KMS-11 (cell line): ENCODE results near the gene AP3S1.

Experiments
- H2AFZ ChIP-seq: fragments of 200-600 bp; sonication (generic); 2 replicates; pipeline ENCODE4 v1.6.1; 2016; ENCODE audit warnings: antibody characterized with exemption, mixed run types, low read depth
- H3K27ac ChIP-seq: fragments of 200-600 bp; sonication (generic); 2 replicates; pipeline ENCODE4 v1.6.1; 2016; ENCODE audit warnings: mild to moderate bottlenecking, mixed run types
- H3K27me3 ChIP-seq: fragments of 200-600 bp; sonication (generic); 2 replicates; pipeline ENCODE4 v1.6.1; 2017; ENCODE audit warnings: mild to moderate bottlenecking, low read depth, mixed run types, moderate library complexity; ENCODE audit not compliant: insufficient read depth
- H3K36me3 ChIP-seq: fragments of 200-600 bp; sonication (generic); 2 replicates; pipeline ENCODE4 v1.6.1; 2017; ENCODE audit warnings: mild to moderate bottlenecking, mixed run types; ENCODE audit not compliant: insufficient read depth
- H3K4me1 ChIP-seq: fragments of 200-600 bp; sonication (generic); 2 replicates; pipeline ENCODE4 v1.6.1; 2016; ENCODE audit warnings: mild to moderate bottlenecking, low read depth, mixed run types; ENCODE audit not compliant: poor library complexity, severe bottlenecking
- H3K4me2 ChIP-seq: fragments of 200-600 bp; sonication (generic); 2 replicates; pipeline ENCODE4 v1.7.0; 2016; ENCODE audit warnings: mild to moderate bottlenecking, mixed run types
- H3K4me3 ChIP-seq: fragments of 200-600 bp; sonication (generic); IDR thresholded peaks from 2 replicates; pipeline ENCODE4 v1.6.1; 2017; ENCODE audit warnings: low read depth, low read length, mixed read lengths; ENCODE audit not compliant: insufficient read depth
- H3K79me2 ChIP-seq: fragments of 200-600 bp; sonication (generic); 2 replicates; pipeline ENCODE4 v1.6.1; 2016; ENCODE audit warnings: low read depth, mixed run types; ENCODE audit not compliant: insufficient read depth
- H3K9ac ChIP-seq: fragments of 200-600 bp; sonication (generic); 2 replicates; pipeline ENCODE4 v1.6.1; 2016; ENCODE audit warnings: mild to moderate bottlenecking, mixed run types
- H4K20me1 ChIP-seq: fragments of 200-600 bp; sonication (generic); 2 replicates; pipeline ENCODE4 v1.6.1; 2016; ENCODE audit warnings: mild to moderate bottlenecking, mixed run types; ENCODE audit not compliant: insufficient read depth
- CTCF ChIP-seq: fragments of 200-600 bp; sonication (generic); conservative IDR thresholded peaks from 2 replicates; pipeline ENCODE4 v1.6.1; 2017; ENCODE audit warnings: low read depth, mild to moderate bottlenecking, antibody characterized with exemption, low read length, moderate library complexity, mixed read lengths

The AP3S1 gene

GRCh38 chr5:115930630-115931337 lies 89.0 kb downstream of the AP3S1 start:
- Histone ChIP-seq H3K79me2 (no peaks in the 10 kb centered on the region), H3K4me2 (no peak overlapping the region), H4K20me1 (no peaks in the 10 kb centered on the region), H3K36me3 (no peaks in the 10 kb centered on the region), H2AFZ (no peak overlapping the region), H3K9ac (no peak overlapping the region), H3K27me3 (no peaks in the 10 kb centered on the region), H3K4me3 (no peak overlapping the region), H3K27ac (no peak overlapping the region), H3K4me1 (no peaks in the 10 kb centered on the region)
- TF ChIP-seq CTCF, result no peak

GRCh38 chr5:115932991-115933390 lies 91.3 kb downstream of the AP3S1 start:
- H4K20me1 ChIP-seq, result no peaks in the 10 kb centered on the region
- H3K27me3 ChIP-seq, result no peaks in the 10 kb centered on the region
- no peak overlapping the region for H3K4me2 ChIP-seq
- no peak overlapping the region for H2AFZ ChIP-seq
- H3K9ac ChIP-seq, result no peak overlapping the region
- H3K79me2 ChIP-seq, result no peaks in the 10 kb centered on the region
- TF ChIP-seq CTCF, result no peak
- no peak overlapping the region for H3K4me3 ChIP-seq
- H3K27ac ChIP-seq, result no peak overlapping the region
- no peaks in the 10 kb centered on the region for H3K36me3 ChIP-seq
- no peaks in the 10 kb centered on the region for H3K4me1 ChIP-seq

- no peaks in the 10 kb centered on the region for H3K36me3 ChIP-seq
- H3K9ac ChIP-seq, result no peak overlapping the region
- H4K20me1 ChIP-seq, result no peaks in the 10 kb centered on the region
- H3K27me3 ChIP-seq, result no peaks in the 10 kb centered on the region
- H3K4me2 ChIP-seq, result no peak overlapping the region
- H3K27ac ChIP-seq, result no peak overlapping the region
- no peak overlapping the region for H3K4me3 ChIP-seq
- no peak overlapping the region for H2AFZ ChIP-seq
- no peaks in the 10 kb centered on the region for H3K79me2 ChIP-seq
- no peak for TF ChIP-seq CTCF
- H3K4me1 ChIP-seq, result no peaks in the 10 kb centered on the region
These were observed 92.7 kb downstream of the AP3S1 start for GRCh38 chr5:115934388-115934974.

- H3K4me2 ChIP-seq, result no peak overlapping the region
- H4K20me1 ChIP-seq, result no peaks in the 10 kb centered on the region
- TF ChIP-seq CTCF, result no peak
- H3K4me3 ChIP-seq, result no peak overlapping the region
- H3K4me1 ChIP-seq, result peaks cover under 1% of the 10 kb centered on the region
- H3K36me3 ChIP-seq, result no peaks in the 10 kb centered on the region
- no peak overlapping the region for H3K9ac ChIP-seq
- H2AFZ ChIP-seq, result no peak overlapping the region
- H3K79me2 ChIP-seq, result no peaks in the 10 kb centered on the region
- no peak overlapping the region for H3K27ac ChIP-seq
- no peaks in the 10 kb centered on the region for H3K27me3 ChIP-seq
These were observed 94.3 kb downstream of the AP3S1 start for GRCh38 chr5:115936031-115936430.
